Kidney (tissue), 14 donors: ENCODE results near the gene TMEM132C. TPM values are rescaled to one million over a fixed set of nuclear protein-coding genes. Genes with fewer than 3 reads are reported as not detected.

Experiments
- DNase-seq, 5 donors: peaks; one replicate each; pipeline ENCODE4 v3.0.0-alpha.2; 2013 to 2020
- FAIRE-seq: peaks from 2 replicates; lab custom pipeline; 2012; peaks lifted over from hg19 to GRCh38; lab: Jason Lieb, UNC
- H3K27ac ChIP-seq, 2 donors: one replicate each; pipeline ENCODE4 v1.7.0; 2013; ENCODE audit warnings: low read depth in 2 of 2, low read length in 2 of 2, inconsistent platforms in 1 of 2
- H3K27me3 ChIP-seq: one replicate; pipeline ENCODE4 v1.7.1; 2013; ENCODE audit warnings: low read length, inconsistent platforms; ENCODE audit not compliant: control insufficient read depth, insufficient read depth
- H3K36me3 ChIP-seq, 3 donors: one replicate each; pipeline versions ENCODE4 v1.7.0 to v1.7.1; 2013; ENCODE audit warnings: low read length in 3 of 3, control low read depth in 1 of 3, inconsistent platforms in 1 of 3; ENCODE audit not compliant: insufficient read depth in 3 of 3, control insufficient read depth in 2 of 3
- H3K4me1 ChIP-seq, 3 donors: one replicate each; pipeline versions ENCODE4 v1.7.0 to v1.7.1; 2013; ENCODE audit warnings: low read length in 3 of 3, inconsistent platforms in 1 of 3, low read depth in 1 of 3; ENCODE audit not compliant: control insufficient read depth in 2 of 3, insufficient read depth in 2 of 3
- H3K4me3 ChIP-seq, 3 donors: one replicate each; pipeline versions ENCODE4 v1.7.0 to v1.8.1; 2013; ENCODE audit warnings: low read length in 3 of 3, control low read depth in 1 of 3, inconsistent platforms in 1 of 3
- H3K9ac ChIP-seq, 3 donors: one replicate each; pipeline versions ENCODE4 v1.7.0 to v1.7.1; 2013; ENCODE audit warnings: low read length in 3 of 3, control low read depth in 1 of 3, inconsistent platforms in 1 of 3
- H3K9me3 ChIP-seq, 3 donors: one replicate each; pipeline versions ENCODE4 v1.7.0 to v1.7.1; 2013; ENCODE audit warnings: low read length in 3 of 3, control low read depth in 1 of 3, inconsistent platforms in 1 of 3; ENCODE audit not compliant: control insufficient read depth in 2 of 3, insufficient read depth in 1 of 3
- CTCF ChIP-seq: IDR thresholded peaks from 3 replicates; pipeline ENCODE4 v1.5.1; 2012; ENCODE audit warnings: mild to moderate bottlenecking, moderate library complexity, borderline replicate concordance; ENCODE audit not compliant: insufficient read depth; ENCODE audit errors: extremely low read depth
- intact Hi-C: fragments of 100-400 bp; cut with DNase I; formaldehyde crosslinking; loops from one replicate; pipeline ENCODE4 v1.11.1; 2022
- polyA plus RNA-seq: library from polyadenylated mRNA; stranded (reverse); fragments of 350-450 nt; fragmentation: Illumina TruSeq; extraction: RNeasy Lipid Tissue Mini Kit (QIAGEN cat#74804); gene quantifications from one replicate; pipeline ENCODE4 v1.2.3, GENCODE V29; 2014; ENCODE audit warnings: low read depth, low replicate concordance; ENCODE audit not compliant: insufficient read depth
- total RNA-seq: library from RNA; stranded (reverse); fragmentation: NEBNext Ultra II Directional; extraction: Animal tissue kit (Norgen Biotek cat#: 25700); gene quantifications from one replicate; pipeline ENCODE4 v1.2.1, GENCODE V29; 2021
- donor health status: control.
- donor health status: control.
- donor health status: control.
- donor health status: control.
- donor health status: control.
- donor health status: DM: yes; HTN: yes; CAD: no.
- donor health status: Normal renal cell carcinoma (clear cell type).

Gene TMEM132C
- total and polyA plus RNA-seq, 2 donors from 2014 or later = 0.28 to 0.75 TPM

GRCh38 chr12:128581321-128581761 lies 314.4 kb downstream of the TMEM132C start:
- FAIRE-seq (no peak), DNase-seq (peak in 1 of 5 donors; percentile 61)
- intact Hi-C loops = no loop called here
- Histone ChIP-seq H3K36me3 (no peaks in the 10 kb centered on the region), H3K4me1 (no peaks in the 10 kb centered on the region), H3K27me3 (no peaks in the 10 kb centered on the region), H3K27ac (no peak overlapping the region), H3K4me3 (no peak overlapping the region), H3K9ac (no peak overlapping the region), H3K9me3 (no peaks in the 10 kb centered on the region)
- TF ChIP-seq CTCF = no peak

GRCh38 chr12:128583453-128583852 lies 316.5 kb downstream of the TMEM132C start:
- DNase-seq (no peak), FAIRE-seq (no peak)
- H3K4me3 ChIP-seq = no peak overlapping the region
- no peaks in the 10 kb centered on the region for H3K27me3 ChIP-seq
- no peaks in the 10 kb centered on the region for H3K36me3 ChIP-seq
- no peak overlapping the region for H3K9ac ChIP-seq
- intact Hi-C loops = no loop called here
- no peak overlapping the region for H3K27ac ChIP-seq
- H3K9me3 ChIP-seq = no peaks in the 10 kb centered on the region
- H3K4me1 ChIP-seq = no peaks in the 10 kb centered on the region
- no peak for TF ChIP-seq CTCF

- Histone ChIP-seq H3K9ac (no peak overlapping the region), H3K36me3 (no peaks in the 10 kb centered on the region), H3K27me3 (no peaks in the 10 kb centered on the region), H3K4me1 (no peaks in the 10 kb centered on the region), H3K27ac (no peak overlapping the region), H3K4me3 (no peak overlapping the region), H3K9me3 (no peaks in the 10 kb centered on the region)
- no peak for FAIRE-seq
- intact Hi-C loops = no loop called here
- no peak for DNase-seq
- TF ChIP-seq CTCF = no peak
These were observed 319.6 kb downstream of the TMEM132C start for GRCh38 chr12:128586451-128587029.

- H3K27me3 ChIP-seq = no peaks in the 10 kb centered on the region
These were observed 320.9 kb downstream of the TMEM132C start for GRCh38 chr12:128587918-128588317.

More at GRCh38 chr12:128587918-128588317, 320.9 kb downstream of the TMEM132C start:
- no peaks in the 10 kb centered on the region for H3K4me1 ChIP-seq
- TF ChIP-seq CTCF = no peak
- intact Hi-C loops = no loop called here
- H3K9me3 ChIP-seq = no peaks in the 10 kb centered on the region
- FAIRE-seq (no peak), DNase-seq (no peak)
- no peaks in the 10 kb centered on the region for H3K36me3 ChIP-seq
- H3K4me3 ChIP-seq = no peak overlapping the region
- H3K9ac ChIP-seq = no peak overlapping the region
- H3K27ac ChIP-seq = no peak overlapping the region
